ENCODE measurements around the gene AQP5. TPM values are rescaled to one million over a fixed set of nuclear protein-coding genes. Genes with fewer than 3 reads are reported as not detected.

Gene AQP5
- total RNA-seq = not detected in 2 replicates

GRCh38 chr12:49961111-49961922, at the start of gene AQP5:
Gene AQP5, plus strand, starts transcription at chr12:49961872. Its CDS starts 146 bp downstream, at chr12:49962018.

GRCh38 chr12:49950273-49951251, 11.1 kb upstream of the AQP5 start, which contains the start of gene AQP2:
Gene AQP2, plus strand, starts transcription at chr12:49950737. Its CDS starts 94 bp downstream, at chr12:49950831.

GRCh38 chr12:49972641-49973360, 11.1 kb downstream of the AQP5 start, which contains the start of gene AQP6:
Gene AQP6, plus strand, starts transcription at chr12:49972947. Its CDS starts 227 bp downstream, at chr12:49973174.

Other genes starting within 250 kb of the AQP5 start
- 305 and 320 TPM in 2 replicates for gene TMBIM6, start 220.3 kb upstream of the AQP5 start, total RNA-seq
- gene NCKAP5L, start 133.5 kb upstream of the AQP5 start, total RNA-seq = 17.1 and 18.9 TPM in 2 replicates
- gene BCDIN3D, start 118.8 kb upstream of the AQP5 start, total RNA-seq = 1.7 and 2.2 TPM in 2 replicates
- 0.15 and 2.5 TPM in 2 replicates for gene FAIM2, start 58.0 kb upstream of the AQP5 start, total RNA-seq
- gene AQP2, start 11.1 kb upstream of the AQP5 start, total RNA-seq = not detected in 2 replicates
- not detected in 2 replicates for gene AQP6, start 11.1 kb downstream of the AQP5 start, total RNA-seq
- 86.7 and 90.4 TPM in 2 replicates for gene RACGAP1, start 63.6 kb downstream of the AQP5 start, total RNA-seq
- 1.5 and 1.7 TPM in 2 replicates for gene ASIC1, start 95.7 kb downstream of the AQP5 start, total RNA-seq
- gene SMARCD1, start 123.5 kb downstream of the AQP5 start, total RNA-seq = 52.1 and 57.5 TPM in 2 replicates
- under 0.01 TPM in 1 of 2 replicates, not detected in the other for gene GPD1, start 142.1 kb downstream of the AQP5 start, total RNA-seq
- 36.7 and 40.3 TPM in 2 replicates for gene COX14, start 150.4 kb downstream of the AQP5 start, total RNA-seq
- gene CERS5, start 205.5 kb downstream of the AQP5 start, total RNA-seq = 29.0 and 35.6 TPM in 2 replicates

Data from bronchus fibroblast of lung (primary cell).